Right forelimb (tissue), 1 donor: ENCODE results near the gene STRIP2.
"Not testable (repeated sequence)": the region's sequence is repeated elsewhere in the genome, so short reads cannot be mapped to it uniquely, and the experiment has no call there.

Source experiments
- DNase-seq: peaks from one replicate; pipeline ENCODE4 v3.0.0-alpha.2; 2018

STRIP2 gene

GRCh38 chr7:129433847-129434674 is at the start of gene STRIP2:
Gene STRIP2, plus strand, starts transcription at chr7:129434432. Its CDS starts 41 bp downstream, at chr7:129434473.
- DNase-seq: peak; percentile 95

GRCh38 chr7:129385116-129385515 is 49.1 kb upstream of the STRIP2 start:
- no peak for DNase-seq

DNA sequence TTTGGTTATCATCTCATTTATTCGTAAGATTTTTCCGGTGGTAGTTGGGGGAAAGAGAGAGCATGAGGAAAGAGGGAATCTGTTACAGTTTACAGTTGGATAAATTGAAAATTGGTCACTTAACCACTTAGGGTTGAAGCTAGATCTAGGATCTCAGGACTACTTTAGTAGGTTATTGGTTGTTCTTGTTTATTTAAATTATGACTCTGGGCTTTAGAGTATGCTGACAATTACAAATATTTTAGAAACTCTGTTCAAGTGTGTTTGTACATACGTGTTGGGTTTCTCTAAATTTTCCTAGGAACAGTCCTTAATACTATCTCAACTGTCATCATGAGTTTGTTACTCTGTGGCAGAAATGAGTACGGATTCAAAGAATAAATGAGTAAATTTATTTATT is 48.6 kb upstream of the STRIP2 start:
- no peak for DNase-seq

DNA sequence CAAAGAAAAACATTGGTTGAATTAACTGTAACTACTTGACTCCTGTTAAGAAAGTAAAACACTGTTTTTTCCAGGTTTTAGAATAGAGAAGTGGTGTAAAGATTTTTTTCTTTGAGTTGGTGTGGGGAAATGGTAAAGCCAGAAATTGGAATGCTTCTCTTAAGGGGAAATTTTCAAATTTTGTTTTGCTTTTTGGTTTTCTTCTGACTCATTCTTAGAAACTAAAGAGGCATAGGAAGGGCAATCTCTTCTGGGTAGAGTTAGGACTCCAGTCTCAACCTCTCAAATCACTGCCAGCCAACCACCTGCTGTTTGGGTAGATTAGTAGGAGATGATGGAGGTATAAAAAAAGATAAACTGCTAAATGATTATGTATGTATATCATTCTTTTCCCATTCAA is 47.7 kb upstream of the STRIP2 start:
- no peak for DNase-seq

DNA sequence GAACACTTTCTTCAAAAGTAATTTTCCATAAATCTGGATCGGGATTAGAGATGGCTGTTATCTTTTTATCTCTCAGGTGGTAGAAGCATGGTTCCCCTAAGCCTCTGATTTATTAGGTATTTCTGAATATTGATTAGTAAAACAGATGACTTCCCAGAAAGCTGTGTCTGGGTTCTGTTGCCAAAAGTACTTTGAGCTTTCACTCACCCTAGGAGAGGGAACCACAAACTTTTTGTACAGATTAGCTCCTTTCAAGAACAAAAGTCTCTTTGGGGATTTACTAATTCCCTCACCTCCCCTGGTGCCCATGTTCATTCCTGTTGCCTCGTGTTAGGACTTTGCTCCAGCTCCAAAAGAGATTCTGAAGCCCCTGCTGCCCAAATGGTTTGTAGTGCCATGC is 46.7 kb upstream of the STRIP2 start:
- no peak for DNase-seq

GRCh38 chr7:129388333-129389098 is 45.7 kb upstream of the STRIP2 start:
- no peak for DNase-seq

GRCh38 chr7:129389829-129390228 is 44.4 kb upstream of the STRIP2 start:
- DNase-seq: no peak

DNA sequence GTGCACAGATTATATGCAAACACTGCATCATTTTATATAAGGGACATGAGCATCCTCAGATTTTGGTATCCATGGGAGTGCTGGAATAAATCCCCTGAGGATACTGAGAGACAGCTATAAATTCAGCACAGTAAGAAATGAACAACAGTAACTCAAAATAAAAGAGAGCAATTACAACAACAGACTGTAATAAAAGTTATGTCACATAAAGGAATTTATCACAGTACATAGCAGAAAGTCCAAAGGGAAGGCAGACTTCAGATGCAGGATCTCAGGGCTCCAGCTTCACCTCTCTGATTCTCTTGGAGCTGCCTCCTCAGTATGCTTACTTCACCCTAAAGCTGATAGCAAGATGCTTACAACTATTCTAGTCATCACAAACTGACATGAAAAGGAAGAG is 43.9 kb upstream of the STRIP2 start:
- no peak for DNase-seq

- DNase-seq: no peak
Observed at GRCh38 chr7:129391546-129392171, 42.6 kb upstream of the STRIP2 start.

- no peak for DNase-seq
Observed at GRCh38 chr7:129393255-129393654, 41.0 kb upstream of the STRIP2 start.

DNA sequence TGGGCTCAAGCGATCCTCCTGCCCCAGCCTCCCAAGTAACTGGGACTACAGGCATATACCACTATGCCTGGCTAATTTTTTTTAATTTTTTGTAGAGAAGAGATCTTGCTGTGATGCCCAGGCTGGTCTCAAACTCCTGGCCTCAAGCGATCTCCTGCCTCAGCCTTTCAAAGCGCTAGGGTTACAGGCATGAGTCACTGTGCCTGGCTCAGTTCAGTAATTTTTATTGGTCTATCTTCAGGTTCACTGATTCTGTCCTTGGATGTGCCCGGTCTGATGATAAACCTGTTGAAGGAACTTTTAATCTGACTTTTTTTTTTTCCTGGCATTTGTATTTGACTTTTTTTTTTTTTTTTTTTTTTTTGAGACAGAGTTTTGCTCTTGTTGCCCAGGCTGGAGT is 40.1 kb upstream of the STRIP2 start:
- no peak for DNase-seq

DNA sequence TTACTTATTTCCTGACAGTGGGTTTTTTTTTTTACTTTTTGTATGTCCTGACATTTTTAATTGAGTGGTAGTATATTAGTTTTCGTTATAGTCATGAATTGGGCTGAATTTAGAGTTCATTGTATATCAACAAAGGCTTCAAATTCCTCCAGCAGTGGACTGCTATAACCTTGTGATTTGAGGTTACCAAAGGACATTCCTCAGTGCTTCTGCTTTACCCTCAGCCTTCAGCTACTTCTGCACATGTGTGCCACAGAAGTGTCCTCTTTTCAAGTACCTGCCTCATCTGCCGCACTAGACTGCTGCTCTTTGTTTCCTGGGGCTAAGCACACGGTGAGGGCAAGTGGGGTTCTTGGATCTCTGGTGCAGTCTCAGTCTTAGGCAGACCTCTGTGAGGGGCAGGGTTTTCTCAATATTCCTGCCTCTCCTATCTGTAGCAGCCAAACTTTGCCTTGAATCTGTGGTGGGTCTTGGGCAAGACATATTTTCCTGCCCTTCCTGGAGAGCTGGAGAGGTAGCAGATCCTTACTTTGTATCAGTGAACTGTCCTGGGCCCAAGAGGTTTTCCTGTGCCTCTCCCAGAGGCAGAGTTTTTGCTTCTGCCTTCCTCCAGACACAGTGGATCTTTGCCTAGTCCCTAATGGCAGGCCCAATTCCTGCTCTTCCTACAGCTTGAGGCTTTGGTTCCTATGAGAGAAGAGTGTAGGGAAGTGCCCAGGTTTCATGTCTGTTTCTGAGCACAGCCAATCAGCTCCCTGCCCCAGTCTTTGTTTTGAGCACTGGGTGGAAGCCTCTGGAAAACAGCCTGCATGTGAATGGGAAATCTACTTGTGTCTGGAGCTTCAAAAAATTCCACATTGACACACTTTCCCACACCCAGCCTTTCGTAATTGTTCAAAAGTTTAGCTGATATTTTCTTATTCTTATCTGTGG is 39.0 kb upstream of the STRIP2 start:
- no peak for DNase-seq

DNA sequence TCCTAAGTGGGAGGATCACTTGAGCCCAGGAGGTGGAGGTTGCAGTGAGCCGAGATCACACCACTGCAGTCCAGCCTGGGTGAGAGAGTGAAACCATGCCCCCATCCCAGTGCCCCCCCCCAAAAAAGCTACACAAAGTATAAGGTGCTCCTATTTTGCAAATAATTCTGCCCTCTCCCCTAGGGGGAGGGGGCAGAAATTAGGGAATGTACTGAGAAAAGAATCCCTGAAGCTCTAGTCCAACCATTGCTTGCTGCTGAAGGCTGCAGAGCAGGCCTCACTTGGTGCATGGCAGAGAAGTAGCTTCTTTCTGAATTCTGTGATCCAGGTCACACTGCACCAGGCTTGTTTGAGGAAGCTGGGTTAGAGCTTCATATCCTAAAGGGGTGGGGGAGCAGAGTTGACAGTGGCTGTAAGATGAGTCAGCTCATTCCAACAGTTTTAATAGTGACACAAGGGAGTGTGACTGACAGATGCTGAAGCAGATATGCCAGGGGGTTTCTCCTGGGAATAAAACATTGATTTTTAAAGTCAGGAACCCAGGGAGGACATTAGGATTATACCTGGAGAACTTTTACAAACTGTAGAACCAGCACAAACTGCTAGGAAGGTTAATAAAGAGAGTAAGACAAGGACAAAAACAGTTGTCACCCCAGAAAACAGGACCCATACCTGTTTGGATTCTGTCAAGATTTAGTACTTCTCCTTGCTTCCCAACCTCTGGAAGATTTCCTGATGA is 32.8 kb upstream of the STRIP2 start:
- no peak for DNase-seq

DNA sequence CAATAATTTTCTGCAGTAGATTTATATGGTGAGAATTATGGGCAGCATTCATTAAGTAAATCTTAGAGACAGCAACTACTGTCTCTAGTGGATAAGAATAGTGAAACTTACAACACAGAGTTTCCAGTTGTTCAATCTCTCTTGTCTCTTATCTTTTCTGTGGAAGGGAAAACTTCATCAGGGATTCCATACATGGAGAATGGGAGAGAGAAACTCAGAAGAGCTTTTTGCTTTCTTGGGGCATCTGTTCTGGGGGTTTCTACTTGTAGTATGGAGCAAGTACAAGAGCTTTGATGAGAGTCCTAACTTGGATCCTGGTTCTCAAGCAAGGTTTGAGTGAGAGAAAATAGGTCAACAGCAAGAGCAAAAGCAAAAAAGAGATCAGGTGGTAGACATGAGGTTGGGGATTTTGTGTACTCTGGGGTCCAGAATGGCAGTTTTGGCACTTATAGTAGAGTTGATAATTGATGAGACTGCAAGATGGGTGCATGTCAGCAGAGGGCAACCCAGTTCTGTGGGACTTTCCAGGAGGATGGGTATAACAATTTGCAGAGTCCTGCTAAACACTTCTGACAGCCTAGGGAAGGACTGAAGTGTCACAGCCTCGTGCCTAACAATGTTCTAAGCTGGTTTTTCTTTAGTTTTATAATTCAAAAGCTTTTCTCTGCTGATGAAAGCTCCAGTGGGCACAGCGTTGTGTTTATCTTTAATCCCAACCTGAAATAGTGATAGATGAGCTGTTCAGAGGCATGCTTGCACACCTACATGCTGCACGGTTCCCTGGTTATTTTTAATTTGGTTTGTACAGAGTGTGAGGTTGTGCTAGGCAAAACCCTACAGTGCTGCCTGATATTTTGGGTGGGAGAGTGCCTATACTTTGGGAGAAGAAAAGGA is 32.0 kb upstream of the STRIP2 start:
- no peak for DNase-seq

GRCh38 chr7:129405527-129405926 is 28.7 kb upstream of the STRIP2 start:
- no peak for DNase-seq

DNA sequence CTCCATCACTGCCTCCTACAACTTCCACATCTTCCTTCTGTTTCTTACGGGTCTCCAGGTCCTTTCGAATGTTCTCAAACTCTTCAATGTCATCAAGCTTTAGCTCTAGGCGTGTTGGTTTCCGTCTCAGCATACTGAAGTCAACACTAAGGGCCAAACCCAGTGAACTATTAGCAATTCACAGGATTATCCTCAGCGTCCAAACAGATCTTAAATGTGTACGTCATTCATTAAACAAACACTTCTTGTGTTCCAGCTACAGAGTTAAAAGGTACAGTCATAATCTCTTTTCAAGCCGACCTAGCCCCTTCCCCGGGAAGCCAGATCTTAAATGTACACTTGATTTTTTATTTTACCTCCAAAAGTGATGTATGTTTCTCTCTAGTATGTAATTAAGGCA is 24.0 kb upstream of the STRIP2 start:
- not testable (repeated sequence) for DNase-seq

GRCh38 chr7:129412501-129412900 is 21.7 kb upstream of the STRIP2 start:
- DNase-seq: no peak

GRCh38 chr7:129417073-129417472 is 17.2 kb upstream of the STRIP2 start:
- DNase-seq: no peak

GRCh38 chr7:129421717-129422250 is 12.4 kb upstream of the STRIP2 start:
- DNase-seq: no peak

GRCh38 chr7:129422727-129423126 is 11.5 kb upstream of the STRIP2 start:
- no peak for DNase-seq
